ENCODE data around the gene PREP. TPM values are rescaled to one million over a fixed set of nuclear protein-coding genes. Genes with fewer than 3 reads are reported as not detected.

PREP gene
- total and polyA plus RNA-seq, 12 donors = 11.7 to 37.1 (median 17.7) TPM

DNA sequence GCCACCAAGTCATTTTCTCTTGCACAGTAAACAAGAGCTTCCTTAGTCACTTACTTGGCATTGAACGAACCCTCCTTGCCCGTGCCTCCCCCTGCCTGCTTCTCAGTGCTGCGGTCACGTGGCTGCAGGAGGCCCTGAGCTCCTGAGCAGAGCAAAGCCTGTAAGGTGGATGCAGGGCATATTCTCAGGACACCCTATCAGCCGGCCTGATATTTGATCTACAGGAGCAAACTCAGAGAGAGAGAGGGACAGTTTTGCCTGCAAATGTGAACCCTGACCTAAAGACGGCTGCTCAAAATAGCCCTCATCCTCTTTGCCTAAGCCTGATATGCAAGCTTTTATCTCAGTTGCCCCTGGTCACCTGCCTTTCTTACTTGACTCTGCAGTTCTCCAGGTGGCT is 130.1 kb downstream of the PREP start:
- Histone ChIP-seq H3K27ac (no peak overlapping the region), H3K4me3 (no peak overlapping the region), H3K27me3 (no peaks in the 10 kb centered on the region), H3K4me1 (replicated peaks in 1 of 2) (no peaks in the 10 kb centered on the region), H3K9me3 (replicated peaks in 1 of 3) (no peaks in the 10 kb centered on the region), H3K36me3 (replicated peaks in 1 of 2) (peaks cover 0 to 5% of the 10 kb centered on the region in 2 donors)
- 12 to 17% (median 15%) methylated on average over 6 of the region's 6 CpGs for whole genome bisulfite sequencing, 4 donors
- intact Hi-C loops (cut with DNase I) = no loop called here
- TF ChIP-seq POLR2A (IDR thresholded peaks at IDR 0.05) = no peak
- TF ChIP-seq, protein P1, sequence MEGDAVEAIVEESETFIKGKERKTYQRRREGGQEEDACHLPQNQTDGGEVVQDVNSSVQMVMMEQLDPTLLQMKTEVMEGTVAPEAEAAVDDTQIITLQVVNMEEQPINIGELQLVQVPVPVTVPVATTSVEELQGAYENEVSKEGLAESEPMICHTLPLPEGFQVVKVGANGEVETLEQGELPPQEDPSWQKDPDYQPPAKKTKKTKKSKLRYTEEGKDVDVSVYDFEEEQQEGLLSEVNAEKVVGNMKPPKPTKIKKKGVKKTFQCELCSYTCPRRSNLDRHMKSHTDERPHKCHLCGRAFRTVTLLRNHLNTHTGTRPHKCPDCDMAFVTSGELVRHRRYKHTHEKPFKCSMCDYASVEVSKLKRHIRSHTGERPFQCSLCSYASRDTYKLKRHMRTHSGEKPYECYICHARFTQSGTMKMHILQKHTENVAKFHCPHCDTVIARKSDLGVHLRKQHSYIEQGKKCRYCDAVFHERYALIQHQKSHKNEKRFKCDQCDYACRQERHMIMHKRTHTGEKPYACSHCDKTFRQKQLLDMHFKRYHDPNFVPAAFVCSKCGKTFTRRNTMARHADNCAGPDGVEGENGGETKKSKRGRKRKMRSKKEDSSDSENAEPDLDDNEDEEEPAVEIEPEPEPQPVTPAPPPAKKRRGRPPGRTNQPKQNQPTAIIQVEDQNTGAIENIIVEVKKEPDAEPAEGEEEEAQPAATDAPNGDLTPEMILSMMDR (IDR thresholded peaks at IDR 0.05) = no peak
- DNase-seq = peak in 6 of 7 donors; percentile 18 to 70 (median 44)

DNA sequence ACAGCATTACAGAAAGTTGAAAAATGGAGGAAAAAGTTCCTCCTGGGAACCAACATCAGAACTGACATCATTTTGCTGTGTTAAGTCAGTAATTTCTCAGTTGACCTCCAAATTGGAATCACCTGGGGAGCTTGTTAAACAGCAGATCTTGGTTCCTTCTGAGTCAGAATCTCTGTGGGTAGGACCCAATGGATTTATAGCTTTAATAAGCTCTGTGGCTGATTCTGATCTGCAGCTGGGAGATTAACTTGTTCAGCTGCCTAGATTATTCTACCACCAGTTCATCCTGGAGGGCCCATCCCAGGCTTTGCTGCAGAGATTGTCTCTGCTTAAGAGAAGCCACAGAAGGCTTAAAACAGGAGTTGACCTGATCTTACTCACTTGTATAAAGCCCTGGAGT is 132.4 kb downstream of the PREP start:
- H3K4me3 ChIP-seq = no peak overlapping the region
- no peak for TF ChIP-seq POLR2A (IDR thresholded peaks at IDR 0.05)
- TF ChIP-seq, protein P1 (IDR thresholded peaks at IDR 0.05) = no peak
- intact Hi-C loops (cut with DNase I) = no loop called here
- H3K36me3 ChIP-seq (replicated peaks in 1 of 2) = no peaks in the 10 kb centered on the region
- H3K27me3 ChIP-seq = no peaks in the 10 kb centered on the region
- no peaks in the 10 kb centered on the region for H3K9me3 ChIP-seq (replicated peaks in 1 of 3)
- no peak for DNase-seq
- H3K4me1 ChIP-seq (replicated peaks in 1 of 2) = no peaks in the 10 kb centered on the region
- H3K27ac ChIP-seq = no peak overlapping the region

- WGBS, 4 donors = 93 to 94% (median 93%) methylated on average over 2 of the region's 2 CpGs
- Histone ChIP-seq H3K9me3 (replicated peaks in 1 of 3) (no peaks in the 10 kb centered on the region), H3K4me1 (replicated peaks in 1 of 2) (no peaks in the 10 kb centered on the region), H3K27ac (no peak overlapping the region), H3K4me3 (no peak overlapping the region), H3K36me3 (replicated peaks in 1 of 2) (no peaks in the 10 kb centered on the region), H3K27me3 (no peaks in the 10 kb centered on the region)
- DNase-seq = no peak
- intact Hi-C loops (cut with DNase I) = no loop called here
- no peak for TF ChIP-seq POLR2A (IDR thresholded peaks at IDR 0.05)
- TF ChIP-seq, protein P1 (IDR thresholded peaks at IDR 0.05) = no peak
These were observed 133.5 kb downstream of the PREP start for GRCh38 chr6:105269390-105269789.

DNA sequence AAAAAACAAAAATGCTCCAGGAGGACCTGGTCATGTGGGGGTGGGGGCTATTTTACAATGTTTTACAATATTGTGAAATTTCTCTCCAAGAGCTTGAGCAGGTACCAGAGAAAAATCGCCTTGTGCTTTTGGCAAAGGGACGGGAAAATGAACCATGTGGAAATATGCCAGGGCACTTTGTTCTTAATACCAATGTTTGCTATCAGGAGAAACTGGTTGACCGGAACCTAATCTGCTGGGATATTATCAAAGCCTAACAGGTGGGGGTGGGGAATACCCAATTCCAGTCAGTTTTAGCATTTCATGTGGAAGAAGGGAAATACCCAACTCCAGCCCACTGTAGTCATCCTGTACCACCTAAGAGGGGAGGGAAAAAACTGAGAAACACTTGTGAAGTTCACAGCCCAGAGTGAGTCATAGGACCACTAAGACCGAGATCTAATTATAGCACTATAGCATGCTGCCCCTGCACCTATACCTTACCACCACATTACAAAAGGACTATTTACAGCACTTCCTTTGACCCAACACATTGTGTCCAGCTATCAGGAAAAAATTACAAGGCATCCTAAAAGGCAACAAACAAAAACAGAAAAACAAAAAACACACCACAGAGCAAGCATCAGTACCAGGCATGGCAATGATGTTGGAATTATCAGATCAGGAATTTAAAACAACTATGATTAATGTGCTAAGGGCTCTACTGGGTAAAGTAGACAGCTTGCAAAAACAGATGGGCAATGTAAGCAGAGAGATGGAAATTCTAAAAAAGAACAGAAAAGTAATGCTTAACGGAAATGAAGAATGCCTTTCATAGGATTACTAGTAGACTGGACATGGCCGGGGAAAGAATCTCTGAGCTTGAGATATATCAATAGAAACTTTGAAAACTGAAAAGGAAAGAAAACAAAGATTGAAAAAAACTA is 138.9 kb downstream of the PREP start:
- H3K27me3 ChIP-seq = peaks cover 11% of the 10 kb centered on the region
- H3K36me3 ChIP-seq (replicated peaks in 1 of 2) = no peaks in the 10 kb centered on the region
- no peaks in the 10 kb centered on the region for H3K9me3 ChIP-seq (replicated peaks in 1 of 3)
- H3K27ac ChIP-seq = no peak overlapping the region
- H3K4me3 ChIP-seq = no peak overlapping the region
- no peak for TF ChIP-seq POLR2A (IDR thresholded peaks at IDR 0.05)
- TF ChIP-seq, protein P1 (IDR thresholded peaks at IDR 0.05) = no peak
- H3K4me1 ChIP-seq (replicated peaks in 1 of 2) = no peaks in the 10 kb centered on the region
- intact Hi-C loops (cut with DNase I) = no loop called here
- DNase-seq = no peak
- 85 to 91% (median 89%) methylated on average over 6 of the region's 6 CpGs for WGBS, 4 donors
